IPS-20b (cell line): ENCODE measurements around the gene SUCO.

ENCODE experiments used
- H3K27ac ChIP-seq: one replicate; pipeline ENCODE4 v1.5.1; 2013; ENCODE audit warnings: low read length
- H3K27me3 ChIP-seq: 2 replicates; pipeline ENCODE4 v1.6.1; 2013; ENCODE audit warnings: mild to moderate bottlenecking, low read length, inconsistent platforms; ENCODE audit not compliant: insufficient read depth
- H3K36me3 ChIP-seq: 2 replicates; pipeline ENCODE4 v1.6.1; 2013; ENCODE audit warnings: low read depth, mild to moderate bottlenecking, inconsistent platforms, low read length, moderate library complexity; ENCODE audit not compliant: insufficient read depth
- H3K4me1 ChIP-seq: 2 replicates; pipeline ENCODE4 v1.6.1; 2013; ENCODE audit warnings: mild to moderate bottlenecking, control low read depth, inconsistent platforms, low read length, moderate library complexity; ENCODE audit not compliant: insufficient read depth
- H3K4me3 ChIP-seq: 2 replicates; pipeline ENCODE4 v1.5.1; 2013; ENCODE audit warnings: mild to moderate bottlenecking, low read length, inconsistent platforms
- H3K9ac ChIP-seq: 2 replicates; pipeline ENCODE4 v1.6.1; 2013; ENCODE audit warnings: low read depth, mild to moderate bottlenecking, inconsistent platforms, low read length, moderate library complexity
- H3K9me3 ChIP-seq: 2 replicates; pipeline ENCODE4 v1.6.1; 2013; ENCODE audit warnings: mild to moderate bottlenecking, low read depth, low read length, inconsistent platforms; ENCODE audit not compliant: insufficient read depth

Gene SUCO

GRCh38 chr1:172657586-172657985 is 124.6 kb downstream of the SUCO start:
- H3K4me1 ChIP-seq = no peaks in the 10 kb centered on the region
- H3K36me3 ChIP-seq = no peaks in the 10 kb centered on the region
- no peak overlapping the region for H3K4me3 ChIP-seq
- no peak overlapping the region for H3K27ac ChIP-seq
- H3K9ac ChIP-seq = no peak overlapping the region
- H3K9me3 ChIP-seq = no peaks in the 10 kb centered on the region
- no peaks in the 10 kb centered on the region for H3K27me3 ChIP-seq

- Histone ChIP-seq H3K4me1 (no peaks in the 10 kb centered on the region), H3K9me3 (no peaks in the 10 kb centered on the region), H3K9ac (no peak within 1 kb of the TSS), H3K36me3 (no peaks in the 10 kb centered on the region), H3K27ac (no peak within 1 kb of the TSS), H3K4me3 (no peak within 1 kb of the TSS), H3K27me3 (no peaks in the 10 kb centered on the region)
Observed at GRCh38 chr1:172658871-172659453, 126.0 kb downstream of the SUCO start, which contains the start of gene FASLG. FASLG (plus strand) TSS chr1:172659103; CDS start chr1:172659202, 99 bp downstream.

- no peak overlapping the region for H3K9ac ChIP-seq
- H3K9me3 ChIP-seq = no peaks in the 10 kb centered on the region
- no peak overlapping the region for H3K27ac ChIP-seq
- no peak overlapping the region for H3K4me3 ChIP-seq
- H3K4me1 ChIP-seq = no peaks in the 10 kb centered on the region
- no peaks in the 10 kb centered on the region for H3K36me3 ChIP-seq
- no peaks in the 10 kb centered on the region for H3K27me3 ChIP-seq
Observed at GRCh38 chr1:172661107-172661506, 128.2 kb downstream of the SUCO start.
